Measurements from ENCODE around the gene PAPSS1. TPM values are rescaled to one million over a fixed set of nuclear protein-coding genes. Genes with fewer than 3 reads are reported as not detected.
A peak's percentile ranks its signal among the peaks of the same experiment; 100 is the strongest.
"Not testable (repeated sequence)": the region's sequence is repeated elsewhere in the genome, so short reads cannot be mapped to it uniquely, and the experiment has no call there.

Gene PAPSS1
- total and polyA plus RNA-seq, 5 donors = 11.5 to 15.3 (median 13.2) TPM

DNA sequence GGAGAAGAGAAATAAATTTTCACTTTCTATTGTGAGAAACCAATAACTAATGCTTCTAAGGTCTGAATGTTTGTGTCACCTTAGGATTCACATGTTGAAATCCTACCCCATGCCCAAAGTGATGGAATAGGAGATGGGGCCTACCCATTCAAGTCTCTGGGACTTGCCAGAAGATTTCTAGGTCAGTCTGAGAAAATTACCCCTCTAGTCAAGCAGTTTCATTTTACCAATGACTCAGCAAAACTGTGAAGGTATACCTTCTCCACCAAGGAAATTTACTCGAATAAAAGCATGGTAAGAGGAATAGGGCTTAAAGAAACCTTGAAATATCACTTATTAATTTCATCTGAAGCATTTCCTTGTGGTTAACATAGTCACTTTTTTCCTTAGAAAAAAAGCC lies 23.5 kb upstream of the PAPSS1 start:
- H3K4me1 ChIP-seq (ENCODE audit: control insufficient read depth, insufficient read depth, low read length) = peaks cover 7% of the 10 kb centered on the region
- intact Hi-C loops (cut with DNase I) = no loop called here
- DNase-seq = no peak
- WGBS = 65% methylated on average over 1 of the region's 1 CpG
- H3K9me3 ChIP-seq (ENCODE audit: control insufficient read depth, low read length) = no peaks in the 10 kb centered on the region
- no peak overlapping the region for H3K4me3 ChIP-seq (ENCODE audit: low read length)
- H3K27me3 ChIP-seq (ENCODE audit: control insufficient read depth, insufficient read depth) = no peaks in the 10 kb centered on the region
- H3K27ac ChIP-seq (ENCODE audit: low read length) = no peak overlapping the region
- ATAC-seq = no peak

- ATAC-seq (no peak), DNase-seq (no peak)
- H3K4me1 ChIP-seq (ENCODE audit: control insufficient read depth, insufficient read depth, low read length) = peaks cover 7% of the 10 kb centered on the region
- intact Hi-C loops (cut with DNase I) = no loop called here
- H3K27ac ChIP-seq (ENCODE audit: low read length) = no peak overlapping the region
- H3K27me3 ChIP-seq (ENCODE audit: control insufficient read depth, insufficient read depth) = no peaks in the 10 kb centered on the region
- no peaks in the 10 kb centered on the region for H3K9me3 ChIP-seq (ENCODE audit: control insufficient read depth, low read length)
- 92% methylated on average over 1 of the region's 1 CpG for WGBS
- H3K4me3 ChIP-seq (ENCODE audit: low read length) = no peak overlapping the region
Observed at GRCh38 chr4:107742791-107743190, 22.8 kb upstream of the PAPSS1 start.

- Histone ChIP-seq H3K4me1 (ENCODE audit: control insufficient read depth, insufficient read depth, low read length) (peaks cover 7% of the 10 kb centered on the region), H3K27me3 (ENCODE audit: control insufficient read depth, insufficient read depth) (no peaks in the 10 kb centered on the region), H3K9me3 (ENCODE audit: control insufficient read depth, low read length) (no peaks in the 10 kb centered on the region), H3K27ac (ENCODE audit: low read length) (no peak overlapping the region), H3K4me3 (ENCODE audit: low read length) (no peak overlapping the region)
- DNase-seq = no peak
- intact Hi-C loops (cut with DNase I) = no loop called here
- 80% methylated on average over 1 of the region's 1 CpG for whole genome bisulfite sequencing
- ATAC-seq = no peak
Observed at GRCh38 chr4:107742196-107742595, 22.2 kb upstream of the PAPSS1 start.

DNA sequence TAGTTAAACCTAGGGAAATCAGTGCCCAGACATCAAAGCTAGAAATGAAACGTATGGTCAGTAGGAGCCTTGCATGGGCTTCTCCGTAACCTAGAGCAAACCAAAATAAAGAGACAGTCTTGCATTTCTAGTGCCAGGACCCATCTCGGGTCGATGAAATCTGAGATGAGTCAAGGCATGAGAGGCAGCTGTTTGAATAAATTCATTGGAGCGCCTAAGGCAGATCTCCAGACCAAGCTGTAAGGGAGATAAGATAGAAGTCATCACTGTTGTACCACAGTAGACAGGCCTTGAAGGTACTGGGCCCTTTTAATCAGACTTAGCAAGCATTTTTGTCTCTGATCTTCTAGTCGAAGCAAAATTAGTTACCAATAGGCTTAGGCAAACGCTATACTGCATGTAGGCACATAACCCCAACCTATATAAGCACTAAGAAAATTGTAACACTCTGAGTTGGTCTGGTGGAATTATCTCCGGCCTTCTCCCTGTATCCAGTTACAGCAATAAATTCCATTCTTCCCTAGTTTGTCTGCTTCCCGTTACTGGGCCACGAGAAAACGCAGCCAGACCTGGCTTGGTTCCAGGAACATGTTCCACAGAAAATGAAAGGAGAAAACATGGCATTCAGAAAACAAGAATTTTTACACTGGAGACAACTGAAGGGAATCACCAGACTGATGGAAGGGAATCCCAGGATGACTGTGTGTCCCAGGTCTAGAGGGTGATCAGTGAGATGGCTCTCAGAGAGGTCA lies 21.1 kb upstream of the PAPSS1 start:
- peak; percentile 62 to 87 (median 80) for DNase-seq
- Histone ChIP-seq H3K4me3 (ENCODE audit: low read length) (no peak overlapping the region), H3K27ac (ENCODE audit: low read length) (peak overlapping the region; percentile 36), H3K27me3 (ENCODE audit: control insufficient read depth, insufficient read depth) (no peaks in the 10 kb centered on the region), H3K4me1 (ENCODE audit: control insufficient read depth, insufficient read depth, low read length) (peaks cover 7% of the 10 kb centered on the region), H3K9me3 (ENCODE audit: control insufficient read depth, low read length) (no peaks in the 10 kb centered on the region)
- WGBS = 39% methylated on average over 11 of the region's 11 CpGs
- intact Hi-C loops (cut with DNase I) = no loop called here
- ATAC-seq = peak; percentile 47 to 71

DNA sequence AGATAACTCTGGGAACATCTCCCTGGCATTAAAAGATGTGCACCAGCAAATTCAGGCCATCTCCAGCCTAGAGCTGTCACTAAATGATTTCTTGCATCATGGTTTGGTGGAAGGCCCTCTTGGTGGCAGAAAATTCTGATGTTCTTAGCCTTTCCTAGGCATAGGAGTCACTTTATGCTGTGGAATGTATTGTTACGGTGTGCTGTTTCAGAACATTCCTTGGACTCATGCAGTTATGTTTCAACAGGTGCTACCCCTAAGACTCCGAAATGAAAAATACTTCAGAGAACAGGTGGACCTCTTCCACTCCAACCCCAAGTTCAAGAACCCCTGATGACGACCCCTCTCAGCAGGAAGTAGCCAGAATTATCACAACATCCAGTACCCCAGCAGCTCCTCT lies 20.3 kb upstream of the PAPSS1 start:
- WGBS = 52% methylated on average over 3 of the region's 3 CpGs
- H3K27ac ChIP-seq (ENCODE audit: low read length) = peak overlapping the region; percentile 36
- H3K4me3 ChIP-seq (ENCODE audit: low read length) = no peak overlapping the region
- no peaks in the 10 kb centered on the region for H3K9me3 ChIP-seq (ENCODE audit: control insufficient read depth, low read length)
- H3K27me3 ChIP-seq (ENCODE audit: control insufficient read depth, insufficient read depth) = no peaks in the 10 kb centered on the region
- H3K4me1 ChIP-seq (ENCODE audit: control insufficient read depth, insufficient read depth, low read length) = peaks cover 7% of the 10 kb centered on the region
- intact Hi-C loops (cut with DNase I) = no loop called here
- no peak for ATAC-seq
- no peak for DNase-seq

GRCh38 chr4:107737450-107737849 lies 17.4 kb upstream of the PAPSS1 start:
- 39% methylated on average over 4 of the region's 4 CpGs for WGBS
- no peak for ATAC-seq
- intact Hi-C loops (cut with DNase I) = no loop called here

GRCh38 chr4:107736924-107737448 lies 17.0 kb upstream of the PAPSS1 start:
- WGBS = 61% methylated on average over 7 of the region's 7 CpGs
- no peaks in the 10 kb centered on the region for H3K9me3 ChIP-seq (ENCODE audit: control insufficient read depth, low read length)
- no peak overlapping the region for H3K27ac ChIP-seq (ENCODE audit: low read length)
- peaks cover 7% of the 10 kb centered on the region for H3K4me1 ChIP-seq (ENCODE audit: control insufficient read depth, insufficient read depth, low read length)
- ATAC-seq = peak; percentile 38 to 52
- no peak overlapping the region for H3K4me3 ChIP-seq (ENCODE audit: low read length)
- no peaks in the 10 kb centered on the region for H3K27me3 ChIP-seq (ENCODE audit: control insufficient read depth, insufficient read depth)
- intact Hi-C loops (cut with DNase I) = no loop called here
- no peak for DNase-seq

More at GRCh38 chr4:107737450-107737849, 17.4 kb upstream of the PAPSS1 start:
- Histone ChIP-seq H3K27ac (ENCODE audit: low read length) (no peak overlapping the region), H3K27me3 (ENCODE audit: control insufficient read depth, insufficient read depth) (no peaks in the 10 kb centered on the region), H3K4me3 (ENCODE audit: low read length) (no peak overlapping the region), H3K4me1 (ENCODE audit: control insufficient read depth, insufficient read depth, low read length) (peaks cover 7% of the 10 kb centered on the region), H3K9me3 (ENCODE audit: control insufficient read depth, low read length) (no peaks in the 10 kb centered on the region)
- DNase-seq = no peak

- WGBS = 68% methylated on average over 3 of the region's 3 CpGs
- intact Hi-C loops (cut with DNase I) = no loop called here
- no peaks in the 10 kb centered on the region for H3K27me3 ChIP-seq (ENCODE audit: control insufficient read depth, insufficient read depth)
Observed at GRCh38 chr4:107736037-107736436, 16.0 kb upstream of the PAPSS1 start.

DNA sequence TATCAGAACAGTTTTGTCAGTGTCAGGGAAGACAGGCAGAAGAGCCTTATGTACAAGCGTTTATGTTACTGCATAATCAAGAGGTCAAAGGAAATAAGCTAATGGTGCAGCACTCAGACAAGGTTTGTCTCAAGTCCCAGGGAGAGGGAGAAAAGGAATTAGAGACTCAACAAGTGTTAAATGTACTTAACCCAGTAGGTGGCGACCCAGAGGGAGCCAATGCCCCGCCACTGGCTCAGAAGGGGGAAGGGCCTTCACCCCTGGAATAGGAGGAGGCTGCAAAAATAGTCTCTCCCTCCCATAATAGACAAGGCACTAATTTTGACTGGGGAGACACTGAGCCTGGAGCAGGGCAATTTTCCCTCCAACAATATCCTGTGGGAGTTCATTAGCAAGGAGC lies 14.1 kb upstream of the PAPSS1 start:
- no peaks in the 10 kb centered on the region for H3K27me3 ChIP-seq (ENCODE audit: control insufficient read depth, insufficient read depth)
- WGBS = 45% methylated on average over 3 of the region's 3 CpGs
- no peak overlapping the region for H3K27ac ChIP-seq (ENCODE audit: low read length)
- H3K4me3 ChIP-seq (ENCODE audit: low read length) = no peak overlapping the region
- no peaks in the 10 kb centered on the region for H3K9me3 ChIP-seq (ENCODE audit: control insufficient read depth, low read length)
- no peaks in the 10 kb centered on the region for H3K4me1 ChIP-seq (ENCODE audit: control insufficient read depth, insufficient read depth, low read length)
- DNase-seq = no peak
- intact Hi-C loops (cut with DNase I) = no loop called here
- no peak for ATAC-seq

More at GRCh38 chr4:107736037-107736436, 16.0 kb upstream of the PAPSS1 start:
- Histone ChIP-seq H3K4me3 (ENCODE audit: low read length) (no peak overlapping the region), H3K4me1 (ENCODE audit: control insufficient read depth, insufficient read depth, low read length) (peaks cover 7% of the 10 kb centered on the region), H3K27ac (ENCODE audit: low read length) (no peak overlapping the region), H3K9me3 (ENCODE audit: control insufficient read depth, low read length) (no peaks in the 10 kb centered on the region)
- DNase-seq = no peak
- ATAC-seq = no peak

GRCh38 chr4:107733431-107733925 lies 13.4 kb upstream of the PAPSS1 start:
- intact Hi-C loops (cut with DNase I) = no loop called here
- 32% methylated on average over 7 of the region's 7 CpGs for WGBS
- H3K4me3 ChIP-seq (ENCODE audit: low read length) = no peak overlapping the region

GRCh38 chr4:107729050-107729449 lies 9.0 kb upstream of the PAPSS1 start:
- H3K27ac ChIP-seq (ENCODE audit: low read length); H3K4me3 ChIP-seq (ENCODE audit: low read length); H3K4me1 ChIP-seq (ENCODE audit: control insufficient read depth, insufficient read depth, low read length); intact Hi-C loops (cut with DNase I); H3K27me3 ChIP-seq (ENCODE audit: control insufficient read depth, insufficient read depth); H3K9me3 ChIP-seq (ENCODE audit: control insufficient read depth, low read length); ATAC-seq; DNase-seq: not testable (repeated sequence)
- WGBS = 16% methylated on average over 4 of the region's 4 CpGs

More at GRCh38 chr4:107733431-107733925, 13.4 kb upstream of the PAPSS1 start:
- DNase-seq (no peak), ATAC-seq (no peak)
- Histone ChIP-seq H3K27ac (ENCODE audit: low read length) (no peak overlapping the region), H3K9me3 (ENCODE audit: control insufficient read depth, low read length) (no peaks in the 10 kb centered on the region), H3K27me3 (ENCODE audit: control insufficient read depth, insufficient read depth) (no peaks in the 10 kb centered on the region), H3K4me1 (ENCODE audit: control insufficient read depth, insufficient read depth, low read length) (no peaks in the 10 kb centered on the region)
